ENCODE results near the gene HSPA9.
A peak's percentile ranks its signal among the peaks of the same experiment; 100 is the strongest.

Gene HSPA9

GRCh38 chr5:138595180-138595795 lies 20.1 kb upstream of the HSPA9 start:
- no peak for TF ChIP-seq CTCF (IDR thresholded peaks at IDR 0.05; ENCODE audit: low read depth, low read length, missing control alignments)
- H3K4me3 ChIP-seq (replicated peaks; ENCODE audit: low read depth, low read length) = no peak overlapping the region
- no peak for DNase-seq (ENCODE audit: extremely low read depth, low read depth)

GRCh38 chr5:138594305-138595058 lies 19.3 kb upstream of the HSPA9 start:
- DNase-seq (ENCODE audit: extremely low read depth, low read depth) = no peak
- H3K4me3 ChIP-seq (replicated peaks; ENCODE audit: low read depth, low read length) = no peak overlapping the region
- peak; percentile 30 for TF ChIP-seq CTCF (IDR thresholded peaks at IDR 0.05; ENCODE audit: low read depth, low read length, missing control alignments)

- no peak for TF ChIP-seq CTCF (IDR thresholded peaks at IDR 0.05; ENCODE audit: low read depth, low read length, missing control alignments)
- DNase-seq (ENCODE audit: extremely low read depth, low read depth) = no peak
- no peak overlapping the region for H3K4me3 ChIP-seq (replicated peaks; ENCODE audit: low read depth, low read length)
Observed at GRCh38 chr5:138588013-138588788, 13.0 kb upstream of the HSPA9 start.

- no peak for DNase-seq (ENCODE audit: extremely low read depth, low read depth)
- H3K4me3 ChIP-seq (replicated peaks; ENCODE audit: low read depth, low read length) = no peak overlapping the region
- no peak for TF ChIP-seq CTCF (IDR thresholded peaks at IDR 0.05; ENCODE audit: low read depth, low read length, missing control alignments)
Observed at GRCh38 chr5:138585157-138585556, 10.0 kb upstream of the HSPA9 start.

- TF ChIP-seq CTCF (IDR thresholded peaks at IDR 0.05; ENCODE audit: low read depth, low read length, missing control alignments) = no peak
- DNase-seq (ENCODE audit: extremely low read depth, low read depth) = no peak
- H3K4me3 ChIP-seq (replicated peaks; ENCODE audit: low read depth, low read length) = no peak overlapping the region
Observed at GRCh38 chr5:138583984-138584637, 8.9 kb upstream of the HSPA9 start.

- H3K4me3 ChIP-seq (replicated peaks; ENCODE audit: low read depth, low read length) = no peak overlapping the region
- no peak for DNase-seq (ENCODE audit: extremely low read depth, low read depth)
- no peak for TF ChIP-seq CTCF (IDR thresholded peaks at IDR 0.05; ENCODE audit: low read depth, low read length, missing control alignments)
Observed at GRCh38 chr5:138582959-138583358, 7.8 kb upstream of the HSPA9 start.

All from HFF-Myc (cell line).